HG03064 (cell line): ENCODE results near the gene APEX1.
"Not testable (repeated sequence)": the region's sequence is repeated elsewhere in the genome, so short reads cannot be mapped to it uniquely, and the experiment has no call there.

Experiments used
- ATAC-seq: cut with Tn5 transposase; IDR thresholded peaks from one replicate; pipeline ENCODE4 v1.9.1; 2021; ENCODE audit warnings: low read depth; ENCODE audit not compliant: unreplicated experiment

The APEX1 gene

GRCh38 chr14:20472536-20473169 is 17.6 kb downstream of the APEX1 start:
- ATAC-seq = no peak

DNA sequence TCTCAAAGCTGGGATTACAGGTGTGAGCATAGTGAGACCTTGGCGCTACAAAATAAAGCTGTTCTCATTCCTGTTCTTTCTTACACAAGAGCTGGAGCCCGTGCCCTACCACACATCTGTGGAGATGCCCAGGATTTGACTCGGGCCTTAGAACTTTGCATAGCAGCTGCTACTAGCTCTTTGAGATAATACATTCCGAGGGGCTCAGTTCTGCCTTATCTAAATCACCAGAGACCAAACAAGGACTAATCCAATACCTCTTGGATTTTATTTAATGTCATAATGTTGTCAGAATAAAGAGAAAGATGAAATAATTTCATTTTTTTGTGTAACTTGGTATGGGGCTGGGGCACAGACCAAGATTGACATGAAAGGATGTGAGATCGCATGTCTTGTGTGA is 21.8 kb downstream of the APEX1 start:
- ATAC-seq = no peak

DNA sequence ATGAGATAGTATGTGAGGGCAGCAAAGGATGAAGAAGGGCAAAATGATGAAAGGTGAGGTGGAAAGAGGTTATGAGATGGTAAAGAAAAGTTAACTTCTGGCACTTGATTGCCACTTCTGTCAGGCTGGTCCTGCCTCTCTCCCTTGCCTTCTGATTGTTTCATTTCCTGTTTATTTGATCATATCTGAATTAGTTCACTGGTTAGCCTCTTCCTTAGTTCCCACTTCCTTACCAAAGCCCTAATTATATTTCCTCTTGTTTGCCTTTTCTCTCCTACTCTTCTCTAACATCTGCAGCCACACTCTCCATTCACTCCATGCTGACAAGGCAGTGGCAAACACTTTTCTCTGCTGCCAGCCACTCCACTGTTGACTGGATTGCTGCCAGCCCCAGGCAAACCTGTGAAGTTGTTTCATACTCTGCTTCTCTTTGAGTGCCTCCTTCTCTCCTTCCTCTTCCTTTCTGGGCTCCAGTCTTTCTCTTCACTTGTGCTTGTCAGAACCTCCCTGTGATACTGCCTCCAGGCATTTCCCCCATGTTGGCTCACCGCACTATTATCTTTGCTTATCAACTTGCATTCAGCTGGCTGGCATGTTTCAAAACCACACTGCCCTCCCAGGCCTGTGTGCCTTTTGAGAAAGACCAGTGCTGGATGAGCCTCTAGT is 22.3 kb downstream of the APEX1 start:
- no peak for ATAC-seq

- ATAC-seq = no peak
These were observed 23.9 kb downstream of the APEX1 start for GRCh38 chr14:20478894-20479293.

DNA sequence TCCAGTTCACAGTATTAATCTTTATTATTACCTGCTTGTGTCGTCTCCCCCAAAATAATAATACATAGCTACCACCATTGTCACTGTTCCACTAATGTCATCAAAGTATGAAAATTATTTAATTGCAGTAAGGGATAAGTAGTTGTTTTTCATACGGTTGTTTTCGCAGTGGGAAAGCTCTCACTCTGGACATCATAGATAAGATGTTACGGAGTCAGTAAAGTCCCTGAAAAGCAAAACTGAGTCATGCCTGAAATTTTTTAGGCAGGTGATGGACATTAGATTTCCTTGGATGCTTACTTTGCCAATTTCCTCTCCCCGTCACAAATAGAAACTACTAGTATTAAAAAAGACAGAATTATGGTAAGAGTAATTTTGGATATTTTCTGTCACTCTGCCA is 27.4 kb downstream of the APEX1 start:
- no peak for ATAC-seq

DNA sequence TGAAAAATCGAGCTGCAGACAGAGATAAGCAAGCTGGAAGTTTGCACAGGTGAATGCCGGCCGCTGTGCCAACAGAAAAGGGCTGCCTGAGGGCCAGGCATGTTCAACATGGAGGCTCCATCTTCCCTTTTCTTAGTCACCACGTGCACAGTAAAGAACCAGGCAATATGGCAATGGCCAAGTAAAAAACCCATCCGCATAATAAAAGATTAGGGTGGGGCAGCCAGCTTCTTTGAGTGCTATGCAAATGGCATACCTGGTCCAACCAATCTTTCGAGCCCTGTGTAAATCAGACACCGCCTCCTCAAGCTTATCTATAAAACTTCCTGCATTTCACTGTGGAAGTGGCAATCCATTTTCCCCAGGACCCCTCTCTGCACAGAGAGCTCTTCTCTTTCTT is 30.9 kb downstream of the APEX1 start:
- no peak for ATAC-seq

DNA sequence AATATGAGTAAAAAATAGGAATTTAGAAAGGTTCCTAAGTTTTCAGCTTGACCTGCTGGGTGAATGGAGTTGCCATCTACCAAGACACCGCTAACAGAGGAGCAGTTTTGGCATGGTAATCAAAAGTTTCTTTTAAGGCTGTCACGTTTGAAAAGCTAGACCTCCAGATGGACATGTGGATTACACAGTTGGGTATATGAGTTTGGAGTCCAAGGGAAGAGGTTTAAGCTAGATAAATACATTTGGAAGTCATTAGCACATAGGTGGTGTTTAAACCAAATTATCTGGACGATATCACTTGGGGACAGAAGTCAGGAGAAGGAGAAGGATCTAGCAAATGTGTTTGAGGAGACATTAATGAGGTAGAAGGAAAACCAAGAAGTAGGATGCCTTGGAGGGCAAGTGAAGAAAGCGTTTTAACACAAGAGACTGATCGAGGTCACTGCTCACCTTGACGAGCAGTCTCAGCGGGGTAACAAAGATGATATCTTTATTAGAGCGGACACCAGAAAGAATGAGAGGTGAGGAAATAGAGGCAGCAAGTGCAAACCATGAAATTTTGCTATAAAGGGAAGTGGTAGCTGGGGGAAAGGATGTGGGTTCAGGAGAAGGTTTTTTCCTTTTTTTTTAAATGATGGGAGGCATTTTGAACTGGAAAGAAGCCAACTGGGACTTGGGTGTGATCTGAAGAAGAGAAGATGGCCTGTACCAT is 31.8 kb downstream of the APEX1 start:
- no peak for ATAC-seq

DNA sequence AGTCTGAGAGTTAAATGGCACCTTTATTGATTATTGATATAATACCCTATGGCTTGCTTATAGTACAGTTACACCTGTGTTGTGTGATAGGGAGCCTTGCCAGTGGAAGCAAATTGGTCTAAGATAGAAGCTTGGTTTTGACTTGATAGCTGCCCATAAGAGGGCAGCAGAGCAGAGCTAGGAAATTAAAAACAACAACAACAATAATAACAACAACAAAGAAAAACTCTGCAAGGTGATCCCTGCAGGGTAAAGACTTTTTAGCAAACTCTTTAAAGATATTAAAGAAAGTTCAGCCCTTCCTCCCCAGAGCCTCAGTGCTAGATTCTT is 32.3 kb downstream of the APEX1 start:
- ATAC-seq = no peak

GRCh38 chr14:20489093-20489994 is 34.3 kb downstream of the APEX1 start:
- no peak for ATAC-seq

DNA sequence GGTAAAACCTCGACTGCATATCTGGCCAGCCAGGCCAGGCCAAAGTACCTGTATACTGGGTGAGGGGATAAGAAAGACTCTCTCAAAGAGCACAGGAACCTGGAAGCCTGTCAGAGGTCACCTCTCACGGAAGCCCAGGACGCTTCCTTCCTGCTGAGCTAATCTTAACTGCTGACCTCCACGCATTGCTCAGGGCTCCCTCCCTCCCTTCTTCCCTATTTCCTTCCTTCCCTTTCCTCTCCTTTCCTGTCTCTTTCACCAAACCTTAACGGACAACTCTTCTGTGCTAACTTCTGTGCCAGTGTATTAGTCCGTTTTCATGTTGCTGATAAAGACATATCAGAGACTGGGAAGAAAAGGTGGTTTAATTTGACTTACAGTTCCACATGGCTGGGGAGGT is 35.5 kb downstream of the APEX1 start:
- no peak for ATAC-seq

GRCh38 chr14:20492486-20492885 is 37.5 kb downstream of the APEX1 start:
- ATAC-seq = no peak

- no peak for ATAC-seq
These were observed 38.6 kb downstream of the APEX1 start for GRCh38 chr14:20493634-20494033.

DNA sequence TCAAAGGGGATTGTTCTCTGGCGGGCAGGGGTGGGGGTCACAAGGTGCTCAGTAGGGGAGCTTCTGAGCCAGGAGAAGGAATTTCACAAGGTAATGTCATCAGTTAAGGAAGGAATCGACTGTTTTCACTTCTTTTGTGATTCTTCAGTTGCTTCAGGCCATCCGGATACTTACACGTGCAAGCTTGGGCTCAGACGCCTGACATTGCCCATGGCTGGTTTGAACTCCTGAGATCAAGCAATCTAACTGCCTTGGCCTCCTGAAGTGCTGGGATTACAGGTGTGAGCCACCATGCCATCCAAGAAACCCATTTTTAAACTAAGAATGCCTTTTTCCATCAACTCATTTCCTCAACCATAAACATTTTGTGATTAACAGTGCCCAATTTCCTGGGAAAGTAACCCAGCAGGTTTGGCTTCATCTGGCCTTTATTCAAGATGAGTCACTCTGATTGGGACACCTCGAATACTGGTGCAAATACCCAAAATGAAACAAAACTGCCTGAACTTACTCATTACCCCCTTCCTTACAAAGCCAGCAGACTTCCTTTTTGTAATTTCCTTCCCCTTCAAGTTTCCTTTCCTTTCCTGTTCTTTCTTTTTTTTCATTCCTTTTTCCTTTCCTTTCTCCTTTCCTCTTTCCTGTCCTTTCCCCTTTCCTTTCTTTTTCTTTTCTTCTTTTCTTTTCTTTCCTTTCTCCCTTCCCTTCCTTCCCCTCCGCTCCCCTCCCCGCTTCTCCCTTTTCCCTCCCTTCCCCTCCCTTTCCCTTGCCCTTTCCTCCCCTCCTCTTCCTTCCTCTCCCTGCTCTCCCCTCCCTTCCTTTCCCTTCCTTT is 40.1 kb downstream of the APEX1 start:
- no peak for ATAC-seq

GRCh38 chr14:20498622-20499021 is 43.6 kb downstream of the APEX1 start:
- no peak for ATAC-seq

DNA sequence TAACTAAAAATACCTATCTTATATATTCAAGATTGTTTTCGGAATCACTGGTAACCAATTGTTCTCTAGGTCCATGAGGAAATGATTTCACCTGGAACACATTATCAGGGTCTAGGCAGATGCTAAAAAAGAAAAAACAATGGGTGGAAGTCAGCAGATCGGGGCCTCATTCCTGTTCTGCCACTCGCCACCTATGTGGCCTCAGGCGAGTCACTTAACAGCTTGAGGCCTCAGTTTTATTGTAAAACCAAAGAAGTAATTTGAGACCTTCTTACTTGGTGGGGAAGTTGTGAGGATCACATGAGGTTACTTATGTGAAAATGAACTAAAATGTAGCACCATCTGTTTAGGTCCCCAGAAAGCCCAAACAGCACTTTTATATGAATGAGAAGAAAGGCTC is 44.1 kb downstream of the APEX1 start:
- ATAC-seq = no peak

DNA sequence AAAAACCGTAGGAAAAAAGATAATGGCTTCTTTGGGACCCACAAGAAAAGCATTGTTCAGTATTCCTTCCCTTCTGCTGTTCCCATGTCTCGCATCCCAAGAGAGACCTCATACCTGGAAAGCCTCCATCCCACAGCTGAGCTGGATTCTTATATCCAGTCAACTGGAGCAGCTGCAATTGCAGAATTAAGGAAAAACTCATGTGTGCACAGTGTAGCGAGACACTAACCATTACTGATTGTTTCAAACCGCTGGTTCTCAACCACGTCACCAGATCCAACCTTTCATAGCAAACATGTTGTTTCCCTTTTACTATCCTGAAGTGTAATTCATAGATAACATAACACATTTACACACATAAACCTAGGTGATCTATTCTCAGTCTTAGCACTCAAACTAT is 44.9 kb downstream of the APEX1 start:
- no peak for ATAC-seq

- ATAC-seq = no peak
These were observed 46.3 kb downstream of the APEX1 start for GRCh38 chr14:20501346-20501745.

- no peak for ATAC-seq
These were observed 48.9 kb downstream of the APEX1 start for GRCh38 chr14:20503898-20504297.

- not testable (repeated sequence) for ATAC-seq
These were observed 51.2 kb downstream of the APEX1 start for GRCh38 chr14:20506276-20506675.

DNA sequence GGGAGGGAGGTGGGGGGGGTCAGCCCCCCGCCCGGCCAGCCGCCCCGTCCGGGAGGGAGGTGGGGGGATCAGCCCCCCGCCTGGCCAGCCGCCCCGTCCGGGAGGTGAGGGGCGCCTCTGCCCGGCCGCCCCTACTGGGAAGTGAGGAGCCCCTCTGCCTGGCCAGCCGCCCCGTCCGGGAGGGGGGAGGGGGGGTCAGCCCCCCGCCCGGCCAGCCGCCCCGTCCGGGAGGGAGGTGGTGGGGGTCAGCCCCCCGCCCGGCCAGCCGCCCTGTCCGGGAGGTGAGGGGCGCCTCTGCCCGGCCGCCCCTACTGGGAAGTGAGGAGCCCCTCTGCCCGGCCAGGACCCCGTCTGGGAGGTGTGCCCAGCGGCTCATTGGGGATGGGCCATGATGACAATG is 51.7 kb downstream of the APEX1 start:
- not testable (repeated sequence) for ATAC-seq
